ENCODE data around the gene TMCO5A.

The TMCO5A gene

DNA sequence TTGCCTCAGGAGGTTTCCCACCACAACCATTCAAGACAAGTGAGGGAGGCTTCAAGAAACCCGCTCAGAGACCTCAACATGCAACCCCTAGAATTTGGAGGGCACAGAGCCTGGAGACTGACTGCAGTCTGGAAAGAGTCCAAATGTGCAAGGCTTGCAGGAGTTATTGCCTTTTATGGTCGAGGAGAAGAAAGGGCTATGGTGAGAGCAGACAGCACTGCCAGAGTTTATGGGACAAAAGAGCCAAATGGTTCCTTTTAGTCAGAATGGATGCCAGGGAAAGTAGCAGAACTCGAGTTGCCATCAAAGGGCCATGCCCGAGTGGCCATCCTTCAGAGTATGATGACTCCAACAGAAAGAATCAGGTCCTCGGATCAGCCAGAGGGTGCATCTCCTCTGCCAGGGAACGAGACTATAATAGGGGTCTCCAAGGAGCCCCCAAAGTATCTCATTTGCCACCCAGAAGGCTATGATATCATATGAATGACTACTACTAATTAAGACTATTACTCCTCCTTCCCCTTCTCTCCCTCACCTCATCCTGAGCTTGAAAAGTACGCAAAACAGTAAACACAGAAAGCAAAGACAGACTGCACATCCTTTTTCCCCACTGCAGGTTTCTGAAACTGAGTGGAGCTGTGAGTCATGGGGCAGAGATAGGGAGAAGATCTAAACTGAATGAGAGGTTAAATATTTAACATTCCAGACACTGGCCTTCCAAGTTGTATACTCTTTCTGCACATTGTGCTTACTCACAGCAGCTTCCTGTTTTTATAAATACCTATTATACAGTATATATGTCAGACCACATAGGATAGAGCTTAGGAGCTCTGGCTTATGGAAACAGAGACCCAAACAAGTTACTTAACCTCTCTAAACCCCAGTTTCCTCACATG lies 33.9 kb upstream of the TMCO5A start:
- no peak for DNase-seq (ENCODE audit: low spot score)
- in situ Hi-C loops (cut with MboI; ENCODE audit: low sequenced_read_pairs, unreplicated experiment): no loop called here
- TF ChIP-seq, protein P1, sequence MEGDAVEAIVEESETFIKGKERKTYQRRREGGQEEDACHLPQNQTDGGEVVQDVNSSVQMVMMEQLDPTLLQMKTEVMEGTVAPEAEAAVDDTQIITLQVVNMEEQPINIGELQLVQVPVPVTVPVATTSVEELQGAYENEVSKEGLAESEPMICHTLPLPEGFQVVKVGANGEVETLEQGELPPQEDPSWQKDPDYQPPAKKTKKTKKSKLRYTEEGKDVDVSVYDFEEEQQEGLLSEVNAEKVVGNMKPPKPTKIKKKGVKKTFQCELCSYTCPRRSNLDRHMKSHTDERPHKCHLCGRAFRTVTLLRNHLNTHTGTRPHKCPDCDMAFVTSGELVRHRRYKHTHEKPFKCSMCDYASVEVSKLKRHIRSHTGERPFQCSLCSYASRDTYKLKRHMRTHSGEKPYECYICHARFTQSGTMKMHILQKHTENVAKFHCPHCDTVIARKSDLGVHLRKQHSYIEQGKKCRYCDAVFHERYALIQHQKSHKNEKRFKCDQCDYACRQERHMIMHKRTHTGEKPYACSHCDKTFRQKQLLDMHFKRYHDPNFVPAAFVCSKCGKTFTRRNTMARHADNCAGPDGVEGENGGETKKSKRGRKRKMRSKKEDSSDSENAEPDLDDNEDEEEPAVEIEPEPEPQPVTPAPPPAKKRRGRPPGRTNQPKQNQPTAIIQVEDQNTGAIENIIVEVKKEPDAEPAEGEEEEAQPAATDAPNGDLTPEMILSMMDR (IDR thresholded peaks at IDR 0.05; ENCODE audit: borderline replicate concordance, control extremely low read depth, extremely low read depth, insufficient read depth, missing control alignments): no peak

DNA sequence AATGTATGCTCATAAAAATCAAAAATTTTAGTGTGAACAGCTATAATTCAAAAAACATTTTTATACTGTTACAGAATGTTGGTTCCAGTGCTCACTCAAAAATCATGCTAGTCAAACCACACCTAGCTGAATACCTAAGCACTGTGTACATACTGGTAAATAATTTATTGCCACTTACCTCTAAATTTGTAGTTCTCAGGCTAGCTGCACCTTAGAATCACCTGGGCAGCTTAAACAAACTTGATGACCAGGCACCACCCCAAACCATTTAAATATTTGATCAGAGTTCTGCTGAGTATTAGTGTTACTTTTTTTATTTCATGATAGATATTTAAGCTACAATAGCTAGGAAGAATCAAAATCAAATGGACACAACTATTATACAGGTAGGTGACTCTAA lies 32.3 kb upstream of the TMCO5A start:
- no peak for DNase-seq (ENCODE audit: low spot score)
- TF ChIP-seq, protein P1 (IDR thresholded peaks at IDR 0.05; ENCODE audit: borderline replicate concordance, control extremely low read depth, extremely low read depth, insufficient read depth, missing control alignments): no peak
- in situ Hi-C loops (cut with MboI; ENCODE audit: low sequenced_read_pairs, unreplicated experiment): no loop called here

DNA sequence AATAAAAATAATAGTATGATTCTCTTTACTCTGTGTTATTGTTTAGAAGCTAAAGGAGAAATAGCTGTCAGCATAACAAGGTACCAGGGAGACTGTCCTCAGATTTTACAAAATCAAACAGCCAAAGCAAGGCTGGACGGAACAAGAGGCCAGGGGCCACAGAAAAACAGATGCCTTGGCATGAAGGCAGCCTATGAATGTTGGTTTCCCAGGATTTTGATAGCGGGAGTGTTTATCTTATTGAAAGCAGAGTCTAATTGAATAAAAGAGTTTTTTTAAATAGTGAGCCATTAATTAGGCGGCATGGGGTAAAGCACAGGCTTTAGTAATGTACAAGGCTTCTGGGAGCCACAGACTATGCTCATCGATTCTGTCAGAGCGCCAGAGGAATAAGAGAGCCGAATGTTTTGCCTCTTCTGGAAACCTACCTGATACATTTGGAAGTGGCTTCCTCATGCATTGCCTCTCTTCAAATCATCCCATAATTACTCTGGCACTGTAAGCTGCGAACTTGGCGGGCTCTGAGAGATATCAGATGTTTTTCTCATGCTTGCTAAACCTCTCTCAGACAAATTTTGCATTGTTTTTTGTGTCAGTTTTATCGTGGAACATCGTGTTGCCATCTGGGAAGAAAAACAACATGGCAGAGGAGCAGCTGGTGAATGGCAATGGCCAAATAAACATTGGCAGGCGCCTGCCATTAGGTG lies 30.4 kb upstream of the TMCO5A start:
- TF ChIP-seq, protein P1 (IDR thresholded peaks at IDR 0.05; ENCODE audit: borderline replicate concordance, control extremely low read depth, extremely low read depth, insufficient read depth, missing control alignments): no peak
- in situ Hi-C loops (cut with MboI; ENCODE audit: low sequenced_read_pairs, unreplicated experiment): no loop called here
- DNase-seq (ENCODE audit: low spot score): no peak

DNA sequence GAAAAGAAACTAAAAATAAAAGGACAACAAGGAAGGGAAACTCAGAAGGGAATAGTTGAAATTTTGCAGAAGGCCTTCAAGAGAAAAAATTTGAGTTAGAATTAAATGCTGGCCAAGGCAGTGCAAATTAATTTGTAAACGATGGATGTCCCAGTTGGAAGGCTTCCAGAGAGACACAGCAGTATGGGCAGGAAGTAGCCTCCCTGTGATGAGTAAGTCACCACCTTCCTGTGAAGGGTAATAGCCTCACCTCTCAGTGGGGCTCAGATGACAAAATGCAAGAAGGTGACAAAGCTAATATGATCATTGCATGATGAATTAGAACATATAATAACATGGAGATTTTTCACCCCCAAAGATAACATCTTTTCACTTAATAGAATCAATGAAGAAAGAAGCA lies 27.3 kb upstream of the TMCO5A start:
- TF ChIP-seq, protein P1 (IDR thresholded peaks at IDR 0.05; ENCODE audit: borderline replicate concordance, control extremely low read depth, extremely low read depth, insufficient read depth, missing control alignments): no peak
- DNase-seq (ENCODE audit: low spot score): no peak
- in situ Hi-C loops (cut with MboI; ENCODE audit: low sequenced_read_pairs, unreplicated experiment): no loop called here

DNA sequence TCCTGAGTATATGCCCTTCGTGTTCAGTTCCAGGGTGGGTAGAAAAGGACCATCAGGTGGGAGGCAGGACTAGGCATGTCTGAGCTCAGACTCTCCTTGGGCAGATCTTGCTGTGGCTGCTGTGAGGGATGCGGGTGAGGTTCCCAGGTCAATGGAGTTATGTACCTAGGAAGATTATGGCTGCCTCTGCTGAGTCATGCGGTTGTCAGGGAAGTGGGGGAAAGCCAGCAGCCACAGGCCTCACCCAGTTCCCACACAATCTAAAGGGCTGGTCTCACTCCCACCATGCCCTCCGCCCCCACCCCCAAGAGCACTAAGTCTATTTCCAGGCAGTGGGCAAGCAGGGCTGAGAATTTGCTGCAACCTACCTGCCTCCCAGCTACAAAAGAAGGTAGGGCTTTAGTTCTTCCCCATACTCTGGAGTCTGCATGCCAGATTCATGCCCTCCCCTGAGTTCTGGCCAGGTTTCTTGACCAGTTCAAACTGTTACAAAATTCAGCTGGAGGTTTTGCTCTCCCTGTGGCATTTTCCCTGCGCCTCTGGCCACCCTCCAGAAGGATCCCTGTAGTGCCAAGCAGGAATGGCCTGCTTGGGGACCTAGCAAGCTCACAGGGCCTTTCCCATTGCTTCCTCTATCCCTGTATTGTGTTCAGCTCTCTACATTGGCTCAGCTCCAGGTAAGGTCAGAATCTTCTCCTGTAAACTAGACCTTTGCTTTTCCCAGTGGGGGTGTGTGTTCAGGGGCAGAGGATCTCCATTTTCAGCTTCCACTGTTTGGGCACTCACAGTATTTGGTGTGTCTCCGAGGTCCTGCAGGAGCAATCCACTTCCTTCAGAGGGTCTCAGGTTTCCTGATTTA lies 12.7 kb upstream of the TMCO5A start:
- in situ Hi-C loops (cut with MboI; ENCODE audit: low sequenced_read_pairs, unreplicated experiment): no loop called here
- no peak for DNase-seq (ENCODE audit: low spot score)
- TF ChIP-seq, protein P1 (IDR thresholded peaks at IDR 0.05; ENCODE audit: borderline replicate concordance, control extremely low read depth, extremely low read depth, insufficient read depth, missing control alignments): no peak

DNA sequence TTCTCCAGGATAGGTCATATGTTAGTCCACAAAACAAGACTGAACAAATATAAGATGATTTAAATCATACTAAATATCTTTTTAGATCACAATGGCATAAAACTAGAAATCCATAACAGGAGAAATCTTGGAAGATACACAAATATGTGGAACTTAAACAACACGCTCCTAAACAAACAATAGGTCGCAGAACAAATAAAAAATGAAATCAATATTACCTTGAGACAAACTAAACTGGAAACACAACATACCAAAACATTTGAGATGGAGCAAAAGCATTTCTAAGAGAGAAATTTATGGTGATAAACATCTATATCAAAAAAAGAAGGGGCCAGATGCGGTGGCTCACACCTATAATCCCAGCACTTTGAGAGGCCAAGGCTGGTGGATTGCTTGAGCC lies 8.3 kb upstream of the TMCO5A start:
- in situ Hi-C loops (cut with MboI; ENCODE audit: low sequenced_read_pairs, unreplicated experiment): no loop called here
- TF ChIP-seq, protein P1 (IDR thresholded peaks at IDR 0.05; ENCODE audit: borderline replicate concordance, control extremely low read depth, extremely low read depth, insufficient read depth, missing control alignments): no peak
- no peak for DNase-seq (ENCODE audit: low spot score)
